ENCODE data around the gene ARMC12.
A peak's percentile ranks its signal among the peaks of the same experiment; 100 is the strongest.
"Not testable (repeated sequence)": the region's sequence is repeated elsewhere in the genome, so short reads cannot be mapped to it uniquely, and the experiment has no call there.

Gene ARMC12

GRCh38 chr6:35718911-35719381, 17.9 kb upstream of the ARMC12 start:
- DNase-seq, result no peak

GRCh38 chr6:35719404-35719829, 17.4 kb upstream of the ARMC12 start:
- DNase-seq, result no peak

GRCh38 chr6:35719830-35720733, 16.8 kb upstream of the ARMC12 start:
- no peak for DNase-seq

- no peak for DNase-seq
These were observed 14.6 kb upstream of the ARMC12 start for GRCh38 chr6:35722121-35722761.

GRCh38 chr6:35723587-35723986, 13.2 kb upstream of the ARMC12 start:
- no peak for DNase-seq

- no peak for DNase-seq
These were observed 12.8 kb upstream of the ARMC12 start for GRCh38 chr6:35724059-35724458.

GRCh38 chr6:35724471-35724870, 12.4 kb upstream of the ARMC12 start:
- no peak for DNase-seq

- no peak for DNase-seq
These were observed 11.6 kb upstream of the ARMC12 start for GRCh38 chr6:35725081-35725708.

- no peak for DNase-seq
These were observed 11.0 kb upstream of the ARMC12 start for GRCh38 chr6:35725721-35726438.

- DNase-seq, result peak; percentile 83
These were observed 9.4 kb upstream of the ARMC12 start for GRCh38 chr6:35727231-35727934.

- DNase-seq, result peak; percentile 79
These were observed 8.7 kb upstream of the ARMC12 start for GRCh38 chr6:35727935-35728682.

- DNase-seq, result no peak
These were observed 7.9 kb upstream of the ARMC12 start for GRCh38 chr6:35728683-35729678.

- no peak for DNase-seq
These were observed 7.1 kb upstream of the ARMC12 start for GRCh38 chr6:35729722-35730121.

GRCh38 chr6:35730745-35731413, 6.0 kb upstream of the ARMC12 start:
- no peak for DNase-seq

- peak; percentile 95 for DNase-seq
These were observed 5.5 kb upstream of the ARMC12 start for GRCh38 chr6:35731414-35731735.

GRCh38 chr6:35731736-35732532, 4.9 kb upstream of the ARMC12 start:
- peak; percentile 90 for DNase-seq

- DNase-seq, result no peak
These were observed 3.2 kb upstream of the ARMC12 start for GRCh38 chr6:35733633-35734032.

GRCh38 chr6:35734319-35734718, 2.5 kb upstream of the ARMC12 start:
- not testable (repeated sequence) for DNase-seq

GRCh38 chr6:35735452-35735851, 1.4 kb upstream of the ARMC12 start:
- DNase-seq, result no peak

Measured in NCI-H82 (cell line).